Stimulated activated CD8-positive, alpha-beta memory T cell treated with anti-CD3 and anti-CD28 coated beads, Interleukin-7, amount 100 ng/mL, for 4 hours (primary cell): Measurements from ENCODE around the gene CBS.
"Not testable (repeated sequence)": the region's sequence is repeated elsewhere in the genome, so short reads cannot be mapped to it uniquely, and the experiment has no call there.

ENCODE experiments used
- DNase-seq, 2 donors: peaks; one replicate each; pipeline ENCODE4 v3.0.0-alpha.2; 2020; ENCODE audit warnings: low read depth in 2 of 2

CBS gene

GRCh38 chr21:43075170-43076022, at the start of gene CBS:
Gene CBS (minus strand): TSS chr21:43075835. CDS start chr21:43072193, 3,642 bp downstream.
- DNase-seq: not testable (repeated sequence)

- not testable (repeated sequence) for DNase-seq
These were observed 40.3 kb upstream of the CBS start for GRCh38 chr21:43115956-43116355.

GRCh38 chr21:43114483-43114882, 38.8 kb upstream of the CBS start:
- DNase-seq: not testable (repeated sequence)

GRCh38 chr21:43109006-43109405, 33.4 kb upstream of the CBS start:
- not testable (repeated sequence) for DNase-seq

GRCh38 chr21:43108177-43108576, 32.5 kb upstream of the CBS start:
- not testable (repeated sequence) for DNase-seq

- DNase-seq: not testable (repeated sequence)
These were observed 32.1 kb upstream of the CBS start for GRCh38 chr21:43107794-43108137.

- peak in 1 of 2 donors; percentile 60 for DNase-seq
These were observed 31.5 kb upstream of the CBS start, which contains the start of gene U2AF1 for GRCh38 chr21:43106965-43107793. Gene U2AF1 (minus strand): TSS chr21:43107570. CDS start chr21:43107494, 76 bp downstream.

- not testable (repeated sequence) for DNase-seq
These were observed 29.0 kb upstream of the CBS start for GRCh38 chr21:43104642-43105041.

GRCh38 chr21:43102281-43102680, 26.6 kb upstream of the CBS start:
- DNase-seq: not testable (repeated sequence)

GRCh38 chr21:43101676-43102075, 26.0 kb upstream of the CBS start:
- DNase-seq: not testable (repeated sequence)

GRCh38 chr21:43101000-43101399, 25.4 kb upstream of the CBS start:
- not testable (repeated sequence) for DNase-seq

GRCh38 chr21:43091979-43092614, 16.5 kb upstream of the CBS start:
- not testable (repeated sequence) for DNase-seq

GRCh38 chr21:43090947-43091346, 15.3 kb upstream of the CBS start:
- DNase-seq: not testable (repeated sequence)

- not testable (repeated sequence) for DNase-seq
These were observed 13.8 kb upstream of the CBS start for GRCh38 chr21:43089463-43089862.

- not testable (repeated sequence) for DNase-seq
These were observed 7.1 kb upstream of the CBS start for GRCh38 chr21:43082587-43083300.

GRCh38 chr21:43076643-43077042, 1.0 kb upstream of the CBS start:
- not testable (repeated sequence) for DNase-seq

GRCh38 chr21:43076023-43076637, 495 bp upstream of the CBS start:
- DNase-seq: not testable (repeated sequence)

- not testable (repeated sequence) for DNase-seq
These were observed 1.1 kb downstream of the CBS start for GRCh38 chr21:43074401-43075169.

- not testable (repeated sequence) for DNase-seq
These were observed 2.9 kb downstream of the CBS start for GRCh38 chr21:43072742-43073141.

GRCh38 chr21:43069682-43070081, 6.0 kb downstream of the CBS start:
- not testable (repeated sequence) for DNase-seq
